GM19023 (cell line): ENCODE data around the gene TNC.

Experiments
- ATAC-seq: cut with Tn5 transposase; IDR thresholded peaks from one replicate; pipeline ENCODE4 v1.9.1; 2021; ENCODE audit warnings: mild to moderate bottlenecking, moderate library complexity; ENCODE audit not compliant: unreplicated experiment

The TNC gene

GRCh38 chr9:115015018-115015635 lies 102.8 kb downstream of the TNC start:
- no peak for ATAC-seq

- ATAC-seq: no peak
Observed at GRCh38 chr9:115014438-115014837, 103.5 kb downstream of the TNC start.

- peak; percentile 70 for ATAC-seq
Observed at GRCh38 chr9:115013998-115014397, 104.0 kb downstream of the TNC start.

GRCh38 chr9:115012486-115012885 lies 105.5 kb downstream of the TNC start:
- no peak for ATAC-seq

- no peak for ATAC-seq
Observed at GRCh38 chr9:115010874-115011273, 107.1 kb downstream of the TNC start.

GRCh38 chr9:115008536-115009270 lies 109.3 kb downstream of the TNC start:
- no peak for ATAC-seq

GRCh38 chr9:115006660-115007059 lies 111.3 kb downstream of the TNC start:
- no peak for ATAC-seq

GRCh38 chr9:115005322-115005721 lies 112.6 kb downstream of the TNC start:
- no peak for ATAC-seq

- no peak for ATAC-seq
Observed at GRCh38 chr9:115004545-115004944, 113.4 kb downstream of the TNC start.

GRCh38 chr9:115002371-115003120 lies 115.4 kb downstream of the TNC start:
- ATAC-seq: no peak

- no peak for ATAC-seq
Observed at GRCh38 chr9:115000217-115000639, 117.7 kb downstream of the TNC start.

- no peak for ATAC-seq
Observed at GRCh38 chr9:114998326-114998725, 119.6 kb downstream of the TNC start.

GRCh38 chr9:114995681-114996221 lies 122.2 kb downstream of the TNC start:
- no peak for ATAC-seq

GRCh38 chr9:114994768-114995167 lies 123.2 kb downstream of the TNC start:
- no peak for ATAC-seq

- ATAC-seq: no peak
Observed at GRCh38 chr9:114991861-114992260, 126.1 kb downstream of the TNC start.

GRCh38 chr9:114990901-114991300 lies 127.1 kb downstream of the TNC start:
- ATAC-seq: no peak

- peak; percentile 60 for ATAC-seq
Observed at GRCh38 chr9:114989600-114990410, 128.2 kb downstream of the TNC start.

- peak; percentile 64 for ATAC-seq
Observed at GRCh38 chr9:114988962-114989599, 128.9 kb downstream of the TNC start.

- no peak for ATAC-seq
Observed at GRCh38 chr9:114987116-114987515, 130.8 kb downstream of the TNC start.

- ATAC-seq: no peak
Observed at GRCh38 chr9:114985959-114986501, 131.9 kb downstream of the TNC start.
